Omental fat pad (tissue), 4 donors: ENCODE data around the gene CASP8. TPM values are rescaled to one million over a fixed set of nuclear protein-coding genes. Genes with fewer than 3 reads are reported as not detected.

Experiments
- ATAC-seq: fragments of 150-250 bp; one replicate; pipeline ENCODE4 v1.9.1; 2016; ENCODE audit warnings: mild to moderate bottlenecking, moderate library complexity; ENCODE audit not compliant: low FRiP score
- DNase-seq: peaks from one replicate; pipeline ENCODE4 v3.0.0-alpha.2; 2019; ENCODE audit warnings: low spot score
- CTCF ChIP-seq, 3 donors: fragments of 450-650 bp; IDR thresholded peaks; one replicate each; pipeline ENCODE4 v1.5.1; 2016 to 2017; ENCODE audit warnings: antibody characterized with exemption in 3 of 3, mild to moderate bottlenecking in 3 of 3, moderate library complexity in 2 of 3
- total RNA-seq, 4 donors: library from RNA; depleted of rRNA; stranded (reverse); fragments of >200 nt; gene quantifications; one replicate each; pipeline ENCODE4 v1.1.0, GENCODE V29; 2016

CASP8 gene
- total RNA-seq, 4 donors from 2014 or later: 22.9 to 31.4 (median 26.5) TPM

GRCh38 chr2:201256082-201256481, 4.3 kb upstream of the CASP8 start:
- ATAC-seq: no peak
- no peak for TF ChIP-seq CTCF (IDR thresholded peaks at IDR 0.05)
- no peak for DNase-seq

GRCh38 chr2:201257381-201257955, 2.9 kb upstream of the CASP8 start:
- ATAC-seq (peak; percentile 62), DNase-seq (no peak)
- TF ChIP-seq CTCF (IDR thresholded peaks at IDR 0.05): no peak

- DNase-seq (no peak), ATAC-seq (peak; percentile 73)
- no peak for TF ChIP-seq CTCF (IDR thresholded peaks at IDR 0.05)
Measured at GRCh38 chr2:201257956-201258665, 2.2 kb upstream of the CASP8 start.

GRCh38 chr2:201258666-201259615, 1.4 kb upstream of the CASP8 start:
- no peak for TF ChIP-seq CTCF (IDR thresholded peaks at IDR 0.05)
- ATAC-seq (no peak), DNase-seq (no peak)

- DNase-seq (no peak), ATAC-seq (no peak)
- no peak for TF ChIP-seq CTCF (IDR thresholded peaks at IDR 0.05)
Measured at GRCh38 chr2:201261471-201261870, 1.1 kb downstream of the CASP8 start.

- ATAC-seq: no peak
- DNase-seq: no peak
- TF ChIP-seq CTCF (IDR thresholded peaks at IDR 0.05): no peak
Measured at GRCh38 chr2:201261906-201262305, 1.6 kb downstream of the CASP8 start.
